ENCODE results near the gene BRICD5. TPM values are rescaled to one million over a fixed set of nuclear protein-coding genes. Genes with fewer than 3 reads are reported as not detected.

The BRICD5 gene
- total and polyA plus RNA-seq, 2 of the 13 experiments (the other 11 are each of a cell fraction or from before 2014, with no cell fraction given): 1.6 to 5.8 TPM

- no peaks in the 10 kb centered on the region for H4K20me1 ChIP-seq (ENCODE audit: insufficient read depth, low read length)
- POLR2A ChIA-PET: interaction anchor here (0.9 to 3.5 kb wide), 6 partner anchors 15 to 62 kb away, joined by 3 to 29 read pairs (median 4); partner anchors contain the start of genes ECI1, PGP and TRAF7
- no peak overlapping the region for H2AFZ ChIP-seq (ENCODE audit: low read length)
- DNase-seq (ENCODE audit: low spot score): no peak
- ATAC-seq: peak; percentile 20
- 0 out of 5 replicates have a peak, but pooled peaks cover 0 to 5% of the 10 kb centered on the region in 2 experiments for H3K27me3 ChIP-seq (ENCODE audit: control insufficient read depth in 1 of 2, insufficient read depth in 2 of 2, low read length in 2 of 2)
- in situ Hi-C loops (cut with HindIII; ENCODE audit: extremely low pct_ligation_motif_present, low pct_unique_long_range_greater_than_20kb): no loop called here
- H3K4me1 ChIP-seq (ENCODE audit: insufficient read depth, low read length): peaks cover 38% of the 10 kb centered on the region
- 49% methylated on average over 4 of the region's 25 CpGs for WGBS (ENCODE audit: low lambda C conversion rate)
- H3K4me3 ChIP-seq (replicated peaks in 1 of 3; ENCODE audit: insufficient read depth in 1 of 3, low read depth in 2 of 3, low read length in 3 of 3): no peak overlapping the region
- no peaks in the 10 kb centered on the region for H3K79me2 ChIP-seq (ENCODE audit: insufficient read depth, low read length)
- intact Hi-C loops (cut with micrococcal nuclease; ENCODE audit: unreplicated experiment): no loop called here
- no peak overlapping the region for H3K4me2 ChIP-seq (ENCODE audit: low read depth, low read length)
- no peaks in the 10 kb centered on the region for H3K36me3 ChIP-seq (replicated peaks in 1 of 2; ENCODE audit: control insufficient read depth in 1 of 2, insufficient read depth in 2 of 2, low read length in 2 of 2)
- FAIRE-seq: no peak
- H3K9me3 ChIP-seq (ENCODE audit: low read length): no peaks in the 10 kb centered on the region
- CTCF ChIA-PET (ENCODE audit: low intra/inter-chr PET ratio, low total read pairs): no interaction called here
- H3K27ac ChIP-seq (ENCODE audit: extremely low read length, insufficient read depth, low read length): peak overlapping the region; percentile 48
- BruUV-seq (replicated peaks): no TSS peak
- H3K9ac ChIP-seq (ENCODE audit: insufficient read depth, low read depth, low read length): no peak overlapping the region
- TF ChIP-seq RFXAP (CRISPR knock-in tag; IDR thresholded peaks at IDR 0.05; ENCODE audit: borderline replicate concordance) (no peak), NR2F2 (IDR thresholded peaks at IDR 0.05; ENCODE audit: borderline replicate concordance, low read depth) (peak; percentile 82), DPF2 (CRISPR knock-in tag; IDR thresholded peaks at IDR 0.05; ENCODE audit: borderline replicate concordance, low read depth) (no peak), ZNF773 (CRISPR knock-in tag; IDR thresholded peaks at IDR 0.05; ENCODE audit: borderline replicate concordance) (no peak), ZNF747 (CRISPR knock-in tag; IDR thresholded peaks at IDR 0.05; ENCODE audit: borderline replicate concordance) (no peak), PHF20 (CRISPR knock-in tag; IDR thresholded peaks at IDR 0.05) (peak; percentile 28; the same call in 1 of the 2 replicates), ZBTB7A (CRISPR knock-in tag; IDR thresholded peaks at IDR 0.05) (no peak), HCFC1 (IDR thresholded peaks at IDR 0.05; ENCODE audit: low read depth, low read length) (no peak), ZNF749 (CRISPR knock-in tag; IDR thresholded peaks at IDR 0.05; ENCODE audit: borderline replicate concordance) (no peak), TEAD3 (CRISPR knock-in tag; optimal IDR thresholded peaks at IDR 0.05; ENCODE audit: borderline replicate concordance) (peak; percentile 24)
- TF ChIP-seq, protein P1, sequence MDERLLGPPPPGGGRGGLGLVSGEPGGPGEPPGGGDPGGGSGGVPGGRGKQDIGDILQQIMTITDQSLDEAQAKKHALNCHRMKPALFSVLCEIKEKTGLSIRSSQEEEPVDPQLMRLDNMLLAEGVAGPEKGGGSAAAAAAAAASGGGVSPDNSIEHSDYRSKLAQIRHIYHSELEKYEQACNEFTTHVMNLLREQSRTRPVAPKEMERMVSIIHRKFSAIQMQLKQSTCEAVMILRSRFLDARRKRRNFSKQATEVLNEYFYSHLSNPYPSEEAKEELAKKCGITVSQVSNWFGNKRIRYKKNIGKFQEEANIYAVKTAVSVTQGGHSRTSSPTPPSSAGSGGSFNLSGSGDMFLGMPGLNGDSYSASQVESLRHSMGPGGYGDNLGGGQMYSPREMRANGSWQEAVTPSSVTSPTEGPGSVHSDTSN (CRISPR knock-in tag; IDR thresholded peaks at IDR 0.05): no peak
- TF ChIP-seq, protein P2, sequence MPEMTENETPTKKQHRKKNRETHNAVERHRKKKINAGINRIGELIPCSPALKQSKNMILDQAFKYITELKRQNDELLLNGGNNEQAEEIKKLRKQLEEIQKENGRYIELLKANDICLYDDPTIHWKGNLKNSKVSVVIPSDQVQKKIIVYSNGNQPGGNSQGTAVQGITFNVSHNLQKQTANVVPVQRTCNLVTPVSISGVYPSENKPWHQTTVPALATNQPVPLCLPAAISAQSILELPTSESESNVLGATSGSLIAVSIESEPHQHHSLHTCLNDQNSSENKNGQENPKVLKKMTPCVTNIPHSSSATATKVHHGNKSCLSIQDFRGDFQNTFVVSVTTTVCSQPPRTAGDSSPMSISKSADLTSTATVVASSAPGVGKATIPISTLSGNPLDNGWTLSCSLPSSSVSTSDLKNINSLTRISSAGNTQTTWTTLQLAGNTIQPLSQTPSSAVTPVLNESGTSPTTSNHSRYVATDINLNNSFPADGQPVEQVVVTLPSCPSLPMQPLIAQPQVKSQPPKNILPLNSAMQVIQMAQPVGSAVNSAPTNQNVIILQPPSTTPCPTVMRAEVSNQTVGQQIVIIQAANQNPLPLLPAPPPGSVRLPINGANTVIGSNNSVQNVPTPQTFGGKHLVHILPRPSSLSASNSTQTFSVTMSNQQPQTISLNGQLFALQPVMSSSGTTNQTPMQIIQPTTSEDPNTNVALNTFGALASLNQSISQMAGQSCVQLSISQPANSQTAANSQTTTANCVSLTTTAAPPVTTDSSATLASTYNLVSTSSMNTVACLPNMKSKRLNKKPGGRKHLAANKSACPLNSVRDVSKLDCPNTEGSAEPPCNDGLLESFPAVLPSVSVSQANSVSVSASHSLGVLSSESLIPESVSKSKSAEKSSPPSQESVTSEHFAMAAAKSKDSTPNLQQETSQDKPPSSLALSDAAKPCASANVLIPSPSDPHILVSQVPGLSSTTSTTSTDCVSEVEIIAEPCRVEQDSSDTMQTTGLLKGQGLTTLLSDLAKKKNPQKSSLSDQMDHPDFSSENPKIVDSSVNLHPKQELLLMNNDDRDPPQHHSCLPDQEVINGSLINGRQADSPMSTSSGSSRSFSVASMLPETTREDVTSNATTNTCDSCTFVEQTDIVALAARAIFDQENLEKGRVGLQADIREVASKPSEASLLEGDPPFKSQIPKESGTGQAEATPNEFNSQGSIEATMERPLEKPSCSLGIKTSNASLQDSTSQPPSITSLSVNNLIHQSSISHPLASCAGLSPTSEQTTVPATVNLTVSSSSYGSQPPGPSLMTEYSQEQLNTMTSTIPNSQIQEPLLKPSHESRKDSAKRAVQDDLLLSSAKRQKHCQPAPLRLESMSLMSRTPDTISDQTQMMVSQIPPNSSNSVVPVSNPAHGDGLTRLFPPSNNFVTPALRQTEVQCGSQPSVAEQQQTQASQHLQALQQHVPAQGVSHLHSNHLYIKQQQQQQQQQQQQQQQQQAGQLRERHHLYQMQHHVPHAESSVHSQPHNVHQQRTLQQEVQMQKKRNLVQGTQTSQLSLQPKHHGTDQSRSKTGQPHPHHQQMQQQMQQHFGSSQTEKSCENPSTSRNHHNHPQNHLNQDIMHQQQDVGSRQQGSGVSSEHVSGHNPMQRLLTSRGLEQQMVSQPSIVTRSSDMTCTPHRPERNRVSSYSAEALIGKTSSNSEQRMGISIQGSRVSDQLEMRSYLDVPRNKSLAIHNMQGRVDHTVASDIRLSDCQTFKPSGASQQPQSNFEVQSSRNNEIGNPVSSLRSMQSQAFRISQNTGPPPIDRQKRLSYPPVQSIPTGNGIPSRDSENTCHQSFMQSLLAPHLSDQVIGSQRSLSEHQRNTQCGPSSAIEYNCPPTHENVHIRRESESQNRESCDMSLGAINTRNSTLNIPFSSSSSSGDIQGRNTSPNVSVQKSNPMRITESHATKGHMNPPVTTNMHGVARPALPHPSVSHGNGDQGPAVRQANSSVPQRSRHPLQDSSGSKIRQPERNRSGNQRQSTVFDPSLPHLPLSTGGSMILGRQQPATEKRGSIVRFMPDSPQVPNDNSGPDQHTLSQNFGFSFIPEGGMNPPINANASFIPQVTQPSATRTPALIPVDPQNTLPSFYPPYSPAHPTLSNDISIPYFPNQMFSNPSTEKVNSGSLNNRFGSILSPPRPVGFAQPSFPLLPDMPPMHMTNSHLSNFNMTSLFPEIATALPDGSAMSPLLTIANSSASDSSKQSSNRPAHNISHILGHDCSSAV (CRISPR knock-in tag; IDR thresholded peaks at IDR 0.05; ENCODE audit: borderline replicate concordance): no peak
- TF ChIP-seq, protein P3, sequence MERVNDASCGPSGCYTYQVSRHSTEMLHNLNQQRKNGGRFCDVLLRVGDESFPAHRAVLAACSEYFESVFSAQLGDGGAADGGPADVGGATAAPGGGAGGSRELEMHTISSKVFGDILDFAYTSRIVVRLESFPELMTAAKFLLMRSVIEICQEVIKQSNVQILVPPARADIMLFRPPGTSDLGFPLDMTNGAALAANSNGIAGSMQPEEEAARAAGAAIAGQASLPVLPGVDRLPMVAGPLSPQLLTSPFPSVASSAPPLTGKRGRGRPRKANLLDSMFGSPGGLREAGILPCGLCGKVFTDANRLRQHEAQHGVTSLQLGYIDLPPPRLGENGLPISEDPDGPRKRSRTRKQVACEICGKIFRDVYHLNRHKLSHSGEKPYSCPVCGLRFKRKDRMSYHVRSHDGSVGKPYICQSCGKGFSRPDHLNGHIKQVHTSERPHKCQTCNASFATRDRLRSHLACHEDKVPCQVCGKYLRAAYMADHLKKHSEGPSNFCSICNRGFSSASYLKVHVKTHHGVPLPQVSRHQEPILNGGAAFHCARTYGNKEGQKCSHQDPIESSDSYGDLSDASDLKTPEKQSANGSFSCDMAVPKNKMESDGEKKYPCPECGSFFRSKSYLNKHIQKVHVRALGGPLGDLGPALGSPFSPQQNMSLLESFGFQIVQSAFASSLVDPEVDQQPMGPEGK (CRISPR knock-in tag; IDR thresholded peaks at IDR 0.05): peak; percentile 36; the same call in 1 of the 2 replicates
Observed at GRCh38 chr16:2189252-2189893, 21.3 kb downstream of the BRICD5 start.
